ENCODE measurements around the gene AGRN. TPM values are rescaled to one million over a fixed set of nuclear protein-coding genes. Genes with fewer than 3 reads are reported as not detected.
"Not testable (repeated sequence)": the region's sequence is repeated elsewhere in the genome, so short reads cannot be mapped to it uniquely, and the experiment has no call there.

AGRN gene
- total RNA-seq, 1 donor from 2014 or later: 27.6 TPM

GRCh38 chr1:1062348-1063163 is 42.6 kb downstream of the AGRN start:
- Mint-ChIP-seq H3K9me3 (no peaks in the 10 kb centered on the region), H3K27me3 (ENCODE audit: low read depth) (peaks cover 27% of the 10 kb centered on the region), H3K4me1 (ENCODE audit: low read depth) (peaks cover 20% of the 10 kb centered on the region), H3K36me3 (ENCODE audit: low read depth) (peaks cover 3% of the 10 kb centered on the region), H3K4me3 (ENCODE audit: low read depth) (peak overlapping the region; percentile 71), H3K27ac (peak overlapping the region; percentile 12)
- DNase-seq (ENCODE audit: low spot score): no peak
- intact Hi-C loops (cut with micrococcal nuclease): loop anchor here (2.0 to 10.0 kb wide), 3 partner anchors 40 to 78 kb away; partner anchors contain the start of genes AGRN and C1orf159

GRCh38 chr1:1063261-1063944 is 43.5 kb downstream of the AGRN start:
- Mint-ChIP-seq H3K27ac (peak overlapping the region; percentile 42), H3K27me3 (ENCODE audit: low read depth) (peaks cover 20% of the 10 kb centered on the region), H3K9me3 (no peaks in the 10 kb centered on the region), H3K4me1 (ENCODE audit: low read depth) (peaks cover 17% of the 10 kb centered on the region), H3K36me3 (ENCODE audit: low read depth) (peaks cover 3% of the 10 kb centered on the region), H3K4me3 (ENCODE audit: low read depth) (peak overlapping the region; percentile 71)
- DNase-seq (ENCODE audit: low spot score): no peak
- intact Hi-C loops (cut with micrococcal nuclease): loop anchor here (2.0 to 10.0 kb wide), 3 partner anchors 41 to 79 kb away; partner anchors contain the start of genes AGRN and C1orf159

GRCh38 chr1:1063945-1064831 is 44.3 kb downstream of the AGRN start:
- H3K4me3 Mint-ChIP-seq (ENCODE audit: low read depth): peak overlapping the region; percentile 60
- H3K27ac Mint-ChIP-seq: peak overlapping the region; percentile 68
- peak; percentile 64 for DNase-seq (ENCODE audit: low spot score)
- H3K4me1 Mint-ChIP-seq (ENCODE audit: low read depth): peaks cover 17% of the 10 kb centered on the region
- H3K27me3 Mint-ChIP-seq (ENCODE audit: low read depth): peaks cover 16% of the 10 kb centered on the region
- intact Hi-C loops (cut with micrococcal nuclease): loop anchor here (1.0 to 10.0 kb wide), 4 partner anchors 31 to 79 kb away; partner anchors contain the start of genes AGRN and C1orf159
- H3K9me3 Mint-ChIP-seq: no peaks in the 10 kb centered on the region
- H3K36me3 Mint-ChIP-seq (ENCODE audit: low read depth): peaks cover 3% of the 10 kb centered on the region

- no peak overlapping the region for H3K4me3 Mint-ChIP-seq (ENCODE audit: low read depth)
- peaks cover 3% of the 10 kb centered on the region for H3K36me3 Mint-ChIP-seq (ENCODE audit: low read depth)
- intact Hi-C loops (cut with micrococcal nuclease): loop anchor here (10.0 kb wide), 1 partner anchor 49 kb away; the partner anchor contains the start of gene C1orf159
- H3K4me1 Mint-ChIP-seq (ENCODE audit: low read depth): peaks cover 12% of the 10 kb centered on the region
- H3K27me3 Mint-ChIP-seq (ENCODE audit: low read depth): peaks cover 13% of the 10 kb centered on the region
- no peak overlapping the region for H3K27ac Mint-ChIP-seq
- H3K9me3 Mint-ChIP-seq: no peaks in the 10 kb centered on the region
- no peak for DNase-seq (ENCODE audit: low spot score)
Observed at GRCh38 chr1:1065265-1065939, 45.5 kb downstream of the AGRN start.

GRCh38 chr1:1065940-1066304 is 46.0 kb downstream of the AGRN start:
- Mint-ChIP-seq H3K27me3 (ENCODE audit: low read depth) (peaks cover 10% of the 10 kb centered on the region), H3K4me1 (ENCODE audit: low read depth) (peaks cover 11% of the 10 kb centered on the region)
- H3K27ac Mint-ChIP-seq; H3K36me3 Mint-ChIP-seq (ENCODE audit: low read depth); DNase-seq (ENCODE audit: low spot score); H3K9me3 Mint-ChIP-seq; H3K4me3 Mint-ChIP-seq (ENCODE audit: low read depth): not testable (repeated sequence)
- intact Hi-C loops (cut with micrococcal nuclease): loop anchor here (10.0 kb wide), 1 partner anchor 49 kb away; the partner anchor contains the start of gene C1orf159

- H3K36me3 Mint-ChIP-seq (ENCODE audit: low read depth): no peaks in the 10 kb centered on the region
- no peak overlapping the region for H3K4me3 Mint-ChIP-seq (ENCODE audit: low read depth)
- H3K27me3 Mint-ChIP-seq (ENCODE audit: low read depth): peaks cover 6% of the 10 kb centered on the region
- no peaks in the 10 kb centered on the region for H3K9me3 Mint-ChIP-seq
- intact Hi-C loops (cut with micrococcal nuclease): loop anchor here (10.0 kb wide), 1 partner anchor 48 kb away; the partner anchor contains the start of gene C1orf159
- no peak overlapping the region for H3K27ac Mint-ChIP-seq
- H3K4me1 Mint-ChIP-seq (ENCODE audit: low read depth): peaks cover 9% of the 10 kb centered on the region
- no peak for DNase-seq (ENCODE audit: low spot score)
Observed at GRCh38 chr1:1066403-1067283, 46.7 kb downstream of the AGRN start.

- intact Hi-C loops (cut with micrococcal nuclease): loop anchor here (10.0 kb wide), 1 partner anchor 47 kb away; the partner anchor contains the start of gene C1orf159
- peaks cover 5% of the 10 kb centered on the region for H3K27me3 Mint-ChIP-seq (ENCODE audit: low read depth)
- DNase-seq (ENCODE audit: low spot score): no peak
- peaks cover 8% of the 10 kb centered on the region for H3K4me1 Mint-ChIP-seq (ENCODE audit: low read depth)
- no peak overlapping the region for H3K27ac Mint-ChIP-seq
- H3K9me3 Mint-ChIP-seq: no peaks in the 10 kb centered on the region
- H3K36me3 Mint-ChIP-seq (ENCODE audit: low read depth): no peaks in the 10 kb centered on the region
- peak overlapping the region; percentile 30 for H3K4me3 Mint-ChIP-seq (ENCODE audit: low read depth)
Observed at GRCh38 chr1:1067284-1067859, 47.5 kb downstream of the AGRN start.

- Mint-ChIP-seq H3K27me3 (ENCODE audit: low read depth) (peaks cover 5% of the 10 kb centered on the region), H3K4me3 (ENCODE audit: low read depth) (peak overlapping the region; percentile 42), H3K36me3 (ENCODE audit: low read depth) (no peaks in the 10 kb centered on the region), H3K27ac (no peak overlapping the region), H3K9me3 (no peaks in the 10 kb centered on the region), H3K4me1 (ENCODE audit: low read depth) (peaks cover 7% of the 10 kb centered on the region)
- intact Hi-C loops (cut with micrococcal nuclease): loop anchor here (10.0 kb wide), 1 partner anchor 47 kb away; the partner anchor contains the start of gene C1orf159
- no peak for DNase-seq (ENCODE audit: low spot score)
Observed at GRCh38 chr1:1067860-1068516, 48.1 kb downstream of the AGRN start.

GRCh38 chr1:1068517-1069055 is 48.7 kb downstream of the AGRN start:
- Mint-ChIP-seq H3K36me3 (ENCODE audit: low read depth) (no peaks in the 10 kb centered on the region), H3K27me3 (ENCODE audit: low read depth) (peaks cover 5% of the 10 kb centered on the region), H3K27ac (no peak overlapping the region), H3K9me3 (no peaks in the 10 kb centered on the region), H3K4me1 (ENCODE audit: low read depth) (peaks cover 7% of the 10 kb centered on the region), H3K4me3 (ENCODE audit: low read depth) (peak overlapping the region; percentile 79)
- intact Hi-C loops (cut with micrococcal nuclease): loop anchor here (10.0 kb wide), 1 partner anchor 46 kb away; the partner anchor contains the start of gene C1orf159
- no peak for DNase-seq (ENCODE audit: low spot score)

- Mint-ChIP-seq H3K27me3 (ENCODE audit: low read depth) (peaks cover 5% of the 10 kb centered on the region), H3K27ac (no peak overlapping the region), H3K4me3 (ENCODE audit: low read depth) (peak overlapping the region; percentile 79), H3K4me1 (ENCODE audit: low read depth) (peaks cover 7% of the 10 kb centered on the region), H3K9me3 (no peaks in the 10 kb centered on the region), H3K36me3 (ENCODE audit: low read depth) (no peaks in the 10 kb centered on the region)
- DNase-seq (ENCODE audit: low spot score): peak; percentile 84
- intact Hi-C loops (cut with micrococcal nuclease): loop anchor here (10.0 kb wide), 1 partner anchor 46 kb away; the partner anchor contains the start of gene C1orf159
Observed at GRCh38 chr1:1069056-1069710, 49.3 kb downstream of the AGRN start.
